NCI-H1417 (cell line): ENCODE results near the gene OPHN1.
A peak's percentile ranks its signal among the peaks of the same experiment; 100 is the strongest.
"Not testable (repeated sequence)": the region's sequence is repeated elsewhere in the genome, so short reads cannot be mapped to it uniquely, and the experiment has no call there.

Source experiments
- DNase-seq, 3 experiments: peaks; one replicate each; lab custom pipeline; 2025; lab: John Stamatoyannopoulos, UW

OPHN1 gene

GRCh38 chrX:68072041-68072440 is 361.3 kb downstream of the OPHN1 start:
- no peak for DNase-seq

DNA sequence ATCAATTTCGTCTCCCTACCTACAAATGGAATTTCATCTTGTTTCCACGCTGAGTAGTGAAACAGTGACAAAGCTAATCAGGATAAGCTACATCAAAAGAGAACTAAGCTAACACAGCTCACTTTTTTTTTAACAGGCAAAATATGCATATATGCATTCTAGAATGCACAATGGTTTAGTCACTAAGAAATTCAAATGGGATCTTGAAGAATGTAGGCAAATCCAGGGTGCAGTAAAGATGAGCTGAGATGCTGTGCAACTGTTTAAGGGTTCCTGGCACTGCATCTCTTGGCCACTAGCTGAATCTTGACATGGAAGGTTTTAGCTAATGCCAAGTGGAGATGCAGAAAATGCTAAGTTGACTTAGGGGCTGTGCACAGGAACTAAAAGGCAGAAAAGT is 363.2 kb downstream of the OPHN1 start:
- not testable (repeated sequence) for DNase-seq

DNA sequence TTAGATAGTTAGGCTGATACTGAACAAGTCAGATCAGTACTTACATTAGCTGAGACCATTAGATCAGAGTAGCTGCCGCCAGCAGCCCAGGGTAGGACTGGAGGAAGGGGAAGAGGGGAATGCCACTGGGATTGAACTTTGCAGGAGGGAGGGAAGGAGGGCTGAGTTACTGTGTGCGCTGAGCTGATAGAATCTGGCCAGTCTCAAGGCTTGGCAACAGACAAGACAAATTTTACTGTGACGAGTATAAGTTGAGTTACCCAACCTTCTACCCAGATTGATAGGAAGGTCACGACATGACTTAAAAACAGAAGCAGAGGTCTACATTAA is 372.1 kb downstream of the OPHN1 start:
- no peak for DNase-seq

- no peak for DNase-seq
These were observed 372.6 kb downstream of the OPHN1 start for GRCh38 chrX:68060506-68061205.

DNA sequence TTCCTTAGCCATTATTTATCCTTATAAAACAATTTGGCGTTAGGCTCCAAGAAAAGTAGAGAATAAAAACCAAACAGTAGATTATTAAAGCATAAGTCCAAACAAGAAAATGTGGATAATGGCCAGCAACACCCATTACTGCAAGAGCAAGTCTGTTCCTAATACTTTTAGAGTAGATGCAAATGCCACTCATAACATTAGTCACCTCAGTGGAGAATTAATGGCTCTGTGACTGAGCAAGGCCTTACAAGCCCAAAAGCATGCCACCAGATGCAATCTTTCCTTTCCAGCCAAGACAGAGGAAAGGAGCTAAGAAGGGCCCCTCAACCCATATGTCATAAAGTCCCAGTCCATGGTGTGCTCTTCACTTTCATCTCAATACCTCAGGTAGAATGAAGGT is 373.8 kb downstream of the OPHN1 start:
- DNase-seq, result no peak

GRCh38 chrX:68049466-68049865 is 383.8 kb downstream of the OPHN1 start:
- no peak for DNase-seq

GRCh38 chrX:68048774-68049173 is 384.5 kb downstream of the OPHN1 start:
- peak in 1 of 3 experiments; percentile 20 for DNase-seq

GRCh38 chrX:68045008-68045577 is 388.2 kb downstream of the OPHN1 start:
- DNase-seq, result peak in 2 of 3 experiments; percentile 71 to 72

GRCh38 chrX:68043713-68044438 is 389.4 kb downstream of the OPHN1 start:
- DNase-seq, result no peak

DNA sequence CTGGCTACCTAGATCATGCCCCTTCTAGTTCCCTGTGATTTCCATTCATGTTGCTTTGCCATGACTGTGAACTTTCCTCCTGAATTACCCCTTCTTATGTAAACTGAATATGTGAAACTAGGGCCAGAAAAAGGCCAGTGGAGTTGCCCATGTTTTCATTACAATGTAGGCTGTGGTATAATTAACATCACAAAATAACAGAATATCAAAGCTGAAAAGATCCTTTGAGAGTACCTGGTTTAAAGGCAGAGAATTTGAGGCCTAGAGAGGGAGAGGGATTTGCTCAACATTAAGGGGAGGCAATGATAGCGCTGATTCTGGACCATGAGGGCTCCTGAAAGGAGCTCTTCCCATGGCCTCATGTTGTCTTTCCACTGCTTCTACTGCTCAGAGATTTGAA is 392.2 kb downstream of the OPHN1 start:
- no peak for DNase-seq

DNA sequence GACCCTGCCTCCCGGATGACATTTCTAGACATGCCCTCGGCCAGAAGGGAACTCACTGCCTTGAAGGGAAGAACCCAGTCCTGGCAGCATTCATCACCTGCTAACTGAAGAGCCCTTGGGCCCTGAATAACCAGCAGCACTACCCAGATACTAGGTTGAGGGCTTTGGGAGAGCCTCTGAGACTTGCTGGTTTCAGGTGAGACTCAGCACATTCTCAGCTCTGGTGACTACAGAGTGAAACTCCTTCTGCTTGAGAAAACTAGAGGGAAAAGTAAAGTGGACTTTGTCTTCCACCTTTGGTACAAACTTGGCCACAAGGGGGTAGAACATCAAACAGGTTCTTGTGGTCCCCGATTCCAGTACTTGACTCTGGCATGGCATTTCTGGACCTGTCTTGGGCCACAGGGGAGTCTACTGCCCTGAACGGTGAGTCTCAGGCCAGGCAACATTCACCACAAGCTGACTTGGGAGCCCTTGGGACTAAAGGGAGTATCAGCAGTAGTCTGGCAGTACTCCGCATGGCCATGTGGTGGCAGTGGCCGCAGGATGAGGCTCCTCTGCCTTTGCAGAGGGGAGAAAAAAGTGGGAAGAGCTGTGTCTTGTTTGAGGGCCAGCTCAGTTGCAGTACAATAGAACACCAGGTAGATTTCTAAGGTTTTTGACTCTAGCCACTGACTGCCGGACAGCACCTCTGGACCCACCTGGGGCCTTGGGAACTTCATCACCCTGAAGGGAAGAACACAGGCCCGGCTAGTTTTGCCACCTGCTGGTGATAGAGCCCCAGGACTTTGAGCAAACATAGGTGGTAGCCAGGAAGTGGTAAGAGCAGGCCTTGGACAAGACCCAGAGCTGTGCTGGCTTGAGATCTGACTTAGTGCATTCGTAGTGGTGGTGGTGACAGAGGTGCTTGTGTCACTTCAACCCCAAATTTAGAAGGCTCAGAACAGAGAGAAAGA is 414.8 kb downstream of the OPHN1 start:
- DNase-seq, result peak in 2 of 3 experiments; percentile 10 to 16

- DNase-seq, result no peak
These were observed 434.8 kb downstream of the OPHN1 start for GRCh38 chrX:67998540-67998939.
